Heart left ventricle (tissue), 13 donors: ENCODE results near the gene C1orf122.

Experiments
- CTCF ChIP-seq, 12 donors: fragments of 200-600 bp; sonication (generic) in 4 of 12; IDR thresholded peaks; one replicate each; pipeline versions ENCODE4 v1.5.0 to v1.8.0; 2018 to 2022; ENCODE audit warnings: antibody characterized with exemption in 12 of 12, mild to moderate bottlenecking in 5 of 12
- POLR2A ChIP-seq, 2 donors: fragments of 450-650 bp; IDR thresholded peaks; one replicate each; pipeline ENCODE4 v1.6.1; 2017; ENCODE audit warnings: antibody characterized with exemption in 2 of 2, mild to moderate bottlenecking in 2 of 2, moderate library complexity in 2 of 2
- donor health status: ischemic (EF 13 %, LVEDD 7.1; RV severe dilation, severe dysfunction).
- donor health status: DM: no; HTN: yes; CAD: no.
- donor health status: DM: no; HTN: no; CAD: no.
- donor health status: ischemic (EF 25% LVEDD 6.9; RV normal size, moderate dysfunction).
- donor health status: ischemic (EF 25% LVEDD 5.7; RV mildly dilated, moderate dysfunction).
- donor health status: ischemic (EF 35%, LVEDD 5.7; RV mildly dilated, moderate dysfunction).
- donor health status: nonischemic (EF 11% LVEDD 7.7; RV severe dilation, severe dysfunction).
- donor health status: DM: yes; HTN: yes; CAD: no.
- donor health status: PGD.
- donor health status: ischemic (EF 29% LVEDD 5.4; RV normal size, mild dysfunction).
- donor health status: nonischemic (EF 23%, LVEDD 6.1; RV moderate dilation, normal function).

GRCh38 chr1:37782491-37782890, 25.1 kb upstream of the C1orf122 start:
- TF ChIP-seq POLR2A (IDR thresholded peaks at IDR 0.05) (no peak), CTCF (IDR thresholded peaks at IDR 0.05) (no peak)
